HEK293 (cell line): ENCODE data around the gene ERGIC1.

Experiments
- CTCF ChIA-PET: fragments of 350-600 bp; formaldehyde crosslinking; extraction: SDS; loops from one replicate; lab custom pipeline; 2021; ENCODE audit warnings: antibody characterized with exemption; lab: Yijun Ruan, JAX
- POLR2A ChIA-PET: fragments of 300-600 bp; formaldehyde crosslinking; extraction: SDS; loops from one replicate; lab custom pipeline; 2020; ENCODE audit warnings: antibody characterized with exemption, inconsistent platforms; lab: Yijun Ruan, JAX
- H3K27ac ChIP-seq: fragments of 200-500 bp; sonication (Bioruptor generic); 2 replicates; pipeline ENCODE4 v1.5.1; 2014; ENCODE audit warnings: low read depth, low read length, control low read depth, inconsistent platforms; ENCODE audit errors: extremely low read depth
- H3K36me3 ChIP-seq, 2 experiments: fragments of 200-500 bp in 1 of 2; sonication (Bioruptor generic) in 1 of 2; 1 replicate in 1 of 2; 2 replicates in 1 of 2; pipeline ENCODE4 v1.5.1; 2014 to 2017; ENCODE audit warnings: inconsistent platforms in 2 of 2, low read length in 2 of 2; ENCODE audit not compliant: control insufficient read depth in 2 of 2, insufficient read depth in 1 of 2
- H3K4me1 ChIP-seq: fragments of 200-500 bp; sonication (Bioruptor generic); 2 replicates; pipeline ENCODE4 v1.5.1; 2014; ENCODE audit warnings: mild to moderate bottlenecking, low read length, inconsistent platforms; ENCODE audit not compliant: control insufficient read depth, insufficient read depth
- H3K4me3 ChIP-seq: 2 replicates; pipeline ENCODE4 v1.5.1; 2011; ENCODE audit warnings: low read depth, mild to moderate bottlenecking, control low read depth, low read length, moderate library complexity
- H3K9me3 ChIP-seq: fragments of 200-500 bp; sonication (Bioruptor generic); 2 replicates; pipeline ENCODE4 v1.5.1; 2014; ENCODE audit warnings: low read depth, low read length, inconsistent platforms; ENCODE audit not compliant: control insufficient read depth, insufficient read depth
- BCL11B ChIP-seq: fragments of 450-650 bp; formaldehyde crosslinking; IDR thresholded peaks from 2 replicates; pipeline ENCODE4 v1.5.1; 2016; ENCODE audit warnings: low read depth, missing biosample characterization, missing genetic modification characterization
- FEZF1 ChIP-seq: fragments of 450-650 bp; formaldehyde crosslinking; IDR thresholded peaks from 2 replicates; pipeline ENCODE4 v1.5.1; 2016; ENCODE audit warnings: missing biosample characterization, missing genetic modification characterization
- HIC1 ChIP-seq: fragments of 450-650 bp; formaldehyde crosslinking; IDR thresholded peaks from 2 replicates; pipeline ENCODE4 v1.5.1; 2016; ENCODE audit warnings: missing biosample characterization, missing genetic modification characterization
- HOXA7 ChIP-seq: sonication (generic); formaldehyde crosslinking; IDR thresholded peaks from 2 replicates; pipeline ENCODE4 v1.8.1; 2022; ENCODE audit warnings: missing genetic modification reagents, borderline replicate concordance
- KLF1 ChIP-seq: fragments of 450-650 bp; formaldehyde crosslinking; IDR thresholded peaks from 2 replicates; pipeline ENCODE4 v1.5.1; 2016; ENCODE audit warnings: missing biosample characterization, missing genetic modification characterization
- OVOL3 ChIP-seq: fragments of 450-650 bp; formaldehyde crosslinking; IDR thresholded peaks from 2 replicates; pipeline ENCODE4 v1.5.1; 2016; ENCODE audit warnings: missing biosample characterization, missing genetic modification characterization
- PRDM10 ChIP-seq: fragments of 450-650 bp; formaldehyde crosslinking; IDR thresholded peaks from 2 replicates; pipeline ENCODE4 v1.5.1; 2016; ENCODE audit warnings: missing biosample characterization, missing genetic modification characterization
- YY2 ChIP-seq: fragments of 450-650 bp; formaldehyde crosslinking; IDR thresholded peaks from 2 replicates; pipeline ENCODE4 v1.5.1; 2016; ENCODE audit warnings: missing biosample characterization, missing genetic modification characterization
- ZBTB7A ChIP-seq: fragments of 450-650 bp; formaldehyde crosslinking; IDR thresholded peaks from 2 replicates; pipeline ENCODE4 v1.5.1; 2016; ENCODE audit warnings: low read depth, missing biosample characterization, missing genetic modification characterization
- ZEB2 ChIP-seq: fragments of 450-650 bp; formaldehyde crosslinking; IDR thresholded peaks from 2 replicates; pipeline ENCODE4 v1.5.1; 2016; ENCODE audit warnings: missing biosample characterization, missing genetic modification characterization
- ZFP37 ChIP-seq: fragments of 450-650 bp; formaldehyde crosslinking; IDR thresholded peaks from 2 replicates; pipeline ENCODE4 v1.5.1; 2016; ENCODE audit warnings: missing biosample characterization, missing genetic modification characterization
- ZNF112 ChIP-seq: fragments of 450-650 bp; formaldehyde crosslinking; IDR thresholded peaks from 2 replicates; pipeline ENCODE4 v1.5.0; 2017; ENCODE audit warnings: missing biosample characterization, missing genetic modification characterization
- ZNF114 ChIP-seq: fragments of 450-650 bp; formaldehyde crosslinking; IDR thresholded peaks from 2 replicates; pipeline ENCODE4 v1.5.0; 2017; ENCODE audit warnings: missing biosample characterization, missing genetic modification characterization
- ZNF16 ChIP-seq: fragments of 450-650 bp; formaldehyde crosslinking; IDR thresholded peaks from 2 replicates; pipeline ENCODE4 v1.5.1; 2016; ENCODE audit warnings: low read depth, missing biosample characterization, missing genetic modification characterization
- ZNF175 ChIP-seq: fragments of 450-650 bp; formaldehyde crosslinking; IDR thresholded peaks from 2 replicates; pipeline ENCODE4 v1.5.1; 2016; ENCODE audit warnings: missing biosample characterization, missing genetic modification characterization
- ZNF324 ChIP-seq: fragments of 450-650 bp; formaldehyde crosslinking; IDR thresholded peaks from 2 replicates; pipeline ENCODE4 v1.5.1; 2016; ENCODE audit warnings: missing biosample characterization, missing genetic modification characterization
- ZNF426 ChIP-seq: fragments of 450-650 bp; formaldehyde crosslinking; IDR thresholded peaks from 2 replicates; pipeline ENCODE4 v1.5.1; 2017; ENCODE audit warnings: missing biosample characterization, missing genetic modification characterization, mild to moderate bottlenecking, inconsistent platforms, moderate library complexity
- ZNF510 ChIP-seq: fragments of 450-650 bp; formaldehyde crosslinking; IDR thresholded peaks from 2 replicates; pipeline ENCODE4 v1.5.1; 2018; ENCODE audit warnings: mild to moderate bottlenecking, missing genetic modification characterization, missing biosample characterization; ENCODE audit not compliant: insufficient replicate concordance
- ZNF555 ChIP-seq: fragments of 450-650 bp; formaldehyde crosslinking; conservative IDR thresholded peaks from 2 replicates; pipeline ENCODE4 v1.5.1; 2017; ENCODE audit warnings: missing biosample characterization, mild to moderate bottlenecking, missing genetic modification characterization, inconsistent platforms
- ZNF670 ChIP-seq: fragments of 450-650 bp; formaldehyde crosslinking; IDR thresholded peaks from 2 replicates; pipeline ENCODE4 v1.5.1; 2016; ENCODE audit warnings: missing biosample characterization, missing genetic modification characterization, low read depth
- ZNF701 ChIP-seq: fragments of 450-650 bp; formaldehyde crosslinking; IDR thresholded peaks from 2 replicates; pipeline ENCODE4 v1.5.1; 2016; ENCODE audit warnings: missing biosample characterization, missing genetic modification characterization
- ZNF837 ChIP-seq: fragments of 450-650 bp; formaldehyde crosslinking; IDR thresholded peaks from 2 replicates; pipeline ENCODE4 v1.5.1; 2016; ENCODE audit warnings: missing biosample characterization, missing genetic modification characterization
- TF ChIP-seq, protein P1 (sequence below): fragments of 450-650 bp; formaldehyde crosslinking; IDR thresholded peaks from 2 replicates; pipeline ENCODE4 v1.5.1; 2016; ENCODE audit warnings: missing biosample characterization, missing genetic modification characterization, low read depth
- TF ChIP-seq, protein P2 (sequence below): fragments of 450-650 bp; formaldehyde crosslinking; IDR thresholded peaks from 2 replicates; pipeline ENCODE4 v1.5.1; 2016; ENCODE audit warnings: missing biosample characterization, missing genetic modification characterization
- TF ChIP-seq, protein P3 (sequence below): fragments of 450-650 bp; formaldehyde crosslinking; IDR thresholded peaks from 2 replicates; pipeline ENCODE4 v1.5.1; 2016; ENCODE audit warnings: missing biosample characterization, missing genetic modification characterization

ERGIC1 gene

GRCh38 chr5:172873513-172873912 lies 39.5 kb downstream of the ERGIC1 start (continued):
- TF ChIP-seq PRDM10 (tag by site-specific recombination) (no peak), BCL11B (tag by site-specific recombination) (no peak), ZNF175 (tag by site-specific recombination) (no peak), ZNF112 (tag by site-specific recombination) (no peak), FEZF1 (no peak), HOXA7 (no peak), ZNF701 (tag by site-specific recombination) (no peak), ZEB2 (no peak), OVOL3 (tag by site-specific recombination) (no peak), KLF1 (tag by site-specific recombination) (no peak), YY2 (tag by site-specific recombination) (no peak), ZNF837 (tag by site-specific recombination) (no peak)

DNA sequence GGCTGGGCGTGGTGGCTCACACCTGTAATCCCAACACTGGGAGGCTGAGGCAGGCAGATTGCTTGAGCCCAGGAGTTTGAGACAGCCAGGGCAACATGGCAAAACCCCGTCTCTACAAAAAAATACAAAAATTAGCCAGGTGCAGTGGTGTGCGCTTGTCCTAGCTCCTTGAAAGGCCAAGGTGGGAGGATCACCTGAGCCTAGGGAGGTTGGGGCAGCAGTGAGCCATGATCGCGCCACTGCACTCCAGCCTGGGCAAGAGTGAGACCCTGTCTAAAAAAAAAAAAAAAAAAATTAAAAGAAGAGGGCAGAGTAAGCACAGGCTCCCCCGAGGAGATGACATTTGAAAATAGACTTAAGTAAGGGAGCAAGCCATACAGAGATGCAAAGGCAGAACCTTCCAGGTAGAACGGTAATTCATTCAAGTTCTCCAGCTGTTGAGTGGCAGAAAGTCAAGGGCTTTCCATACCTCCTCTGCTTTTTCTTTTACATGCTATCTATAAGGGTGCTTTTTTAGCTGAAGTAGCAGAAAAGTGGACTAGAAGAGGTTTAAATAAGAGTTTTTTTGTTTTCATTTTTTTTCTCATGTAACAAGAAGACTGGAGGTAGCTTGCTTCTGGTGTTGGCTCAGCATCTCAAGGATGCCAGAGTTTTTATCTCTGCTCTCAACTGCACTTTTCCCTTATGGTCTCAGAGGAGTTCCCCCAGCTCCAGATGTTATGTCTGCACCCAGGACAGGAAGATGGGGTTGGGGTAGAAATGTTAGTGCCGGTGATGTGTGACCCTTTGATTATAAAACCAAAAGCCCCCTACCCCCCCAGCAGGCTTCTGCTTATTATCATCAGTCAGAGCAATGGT lies 40.8 kb downstream of the ERGIC1 start:
- ChIA-PET CTCF (interaction anchor here (0.7 to 1.1 kb wide), 3 partner anchors 23 to 405 kb away, joined by 3 to 7 read pairs (median 3); no protein-coding TSS in a partner anchor), POLR2A (interaction anchor here (0.6 to 2.1 kb wide), 2 partner anchors 25 to 104 kb away, joined by 6 read pairs; partner anchors contain the start of gene DUSP1)
- Histone ChIP-seq H3K36me3 (no peaks in the 10 kb centered on the region), H3K4me1 (no peaks in the 10 kb centered on the region), H3K9me3 (no peaks in the 10 kb centered on the region), H3K4me3 (no peak overlapping the region), H3K27ac (no peak overlapping the region)
- TF ChIP-seq KLF1 (tag by site-specific recombination) (no peak), ZNF16 (tag by site-specific recombination) (no peak), ZBTB7A (no peak), ZNF324 (tag by site-specific recombination) (no peak), ZNF555 (tag by site-specific recombination) (no peak), ZFP37 (tag by site-specific recombination) (no peak), ZNF701 (tag by site-specific recombination) (no peak), ZNF670 (no peak), ZNF114 (tag by site-specific recombination) (no peak), ZNF510 (tag by site-specific recombination) (no peak), HIC1 (no peak), ZNF426 (no peak)
- TF ChIP-seq, protein P1, sequence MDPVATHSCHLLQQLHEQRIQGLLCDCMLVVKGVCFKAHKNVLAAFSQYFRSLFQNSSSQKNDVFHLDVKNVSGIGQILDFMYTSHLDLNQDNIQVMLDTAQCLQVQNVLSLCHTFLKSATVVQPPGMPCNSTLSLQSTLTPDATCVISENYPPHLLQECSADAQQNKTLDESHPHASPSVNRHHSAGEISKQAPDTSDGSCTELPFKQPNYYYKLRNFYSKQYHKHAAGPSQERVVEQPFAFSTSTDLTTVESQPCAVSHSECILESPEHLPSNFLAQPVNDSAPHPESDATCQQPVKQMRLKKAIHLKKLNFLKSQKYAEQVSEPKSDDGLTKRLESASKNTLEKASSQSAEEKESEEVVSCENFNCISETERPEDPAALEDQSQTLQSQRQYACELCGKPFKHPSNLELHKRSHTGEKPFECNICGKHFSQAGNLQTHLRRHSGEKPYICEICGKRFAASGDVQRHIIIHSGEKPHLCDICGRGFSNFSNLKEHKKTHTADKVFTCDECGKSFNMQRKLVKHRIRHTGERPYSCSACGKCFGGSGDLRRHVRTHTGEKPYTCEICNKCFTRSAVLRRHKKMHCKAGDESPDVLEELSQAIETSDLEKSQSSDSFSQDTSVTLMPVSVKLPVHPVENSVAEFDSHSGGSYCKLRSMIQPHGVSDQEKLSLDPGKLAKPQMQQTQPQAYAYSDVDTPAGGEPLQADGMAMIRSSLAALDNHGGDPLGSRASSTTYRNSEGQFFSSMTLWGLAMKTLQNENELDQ: no peak
- TF ChIP-seq, protein P2, sequence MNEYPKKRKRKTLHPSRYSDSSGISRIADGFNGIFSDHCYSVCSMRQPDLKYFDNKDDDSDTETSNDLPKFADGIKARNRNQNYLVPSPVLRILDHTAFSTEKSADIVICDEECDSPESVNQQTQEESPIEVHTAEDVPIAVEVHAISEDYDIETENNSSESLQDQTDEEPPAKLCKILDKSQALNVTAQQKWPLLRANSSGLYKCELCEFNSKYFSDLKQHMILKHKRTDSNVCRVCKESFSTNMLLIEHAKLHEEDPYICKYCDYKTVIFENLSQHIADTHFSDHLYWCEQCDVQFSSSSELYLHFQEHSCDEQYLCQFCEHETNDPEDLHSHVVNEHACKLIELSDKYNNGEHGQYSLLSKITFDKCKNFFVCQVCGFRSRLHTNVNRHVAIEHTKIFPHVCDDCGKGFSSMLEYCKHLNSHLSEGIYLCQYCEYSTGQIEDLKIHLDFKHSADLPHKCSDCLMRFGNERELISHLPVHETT (tag by site-specific recombination): no peak
- TF ChIP-seq, protein P3, sequence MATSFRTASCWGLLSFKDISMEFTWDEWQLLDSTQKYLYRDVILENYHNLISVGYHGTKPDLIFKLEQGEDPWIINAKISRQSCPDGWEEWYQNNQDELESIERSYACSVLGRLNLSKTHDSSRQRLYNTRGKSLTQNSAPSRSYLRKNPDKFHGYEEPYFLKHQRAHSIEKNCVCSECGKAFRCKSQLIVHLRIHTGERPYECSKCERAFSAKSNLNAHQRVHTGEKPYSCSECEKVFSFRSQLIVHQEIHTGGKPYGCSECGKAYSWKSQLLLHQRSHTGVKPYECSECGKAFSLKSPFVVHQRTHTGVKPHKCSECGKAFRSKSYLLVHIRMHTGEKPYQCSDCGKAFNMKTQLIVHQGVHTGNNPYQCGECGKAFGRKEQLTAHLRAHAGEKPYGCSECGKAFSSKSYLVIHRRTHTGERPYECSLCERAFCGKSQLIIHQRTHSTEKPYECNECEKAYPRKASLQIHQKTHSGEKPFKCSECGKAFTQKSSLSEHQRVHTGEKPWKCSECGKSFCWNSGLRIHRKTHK: no peak
